GM18505 (cell line): Measurements from ENCODE around the gene COQ5.

Experiments
- ATAC-seq: cut with Tn5 transposase; IDR thresholded peaks from one replicate; pipeline ENCODE4 v1.9.1; 2021; ENCODE audit not compliant: unreplicated experiment
- POLR2A ChIP-seq: IDR thresholded peaks from 4 replicates; pipeline ENCODE4 v1.6.1; 2011; ENCODE audit warnings: borderline replicate concordance; ENCODE audit not compliant: insufficient read depth, insufficient read length; ENCODE audit errors: extremely low read depth

Gene COQ5

DNA sequence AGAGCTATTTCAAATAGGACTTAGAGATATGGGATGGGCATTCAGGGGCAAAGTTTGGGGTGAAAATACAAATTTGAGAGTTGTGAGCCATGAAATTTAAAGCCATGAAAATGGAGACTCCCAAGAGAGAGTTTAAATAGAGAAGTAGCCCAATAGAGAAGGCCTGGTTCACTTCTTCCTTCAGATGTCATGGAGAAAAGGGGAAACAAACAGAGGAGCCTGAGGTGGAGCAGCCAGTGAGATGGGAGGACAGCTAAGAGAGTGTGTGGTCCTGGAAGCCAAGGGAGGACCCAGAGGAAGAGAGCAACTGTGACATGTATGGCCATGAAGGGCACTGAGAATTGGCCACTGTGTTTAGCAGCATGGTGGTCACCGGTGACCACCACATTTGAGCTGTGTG is 45.3 kb downstream of the COQ5 start:
- TF ChIP-seq POLR2A = no peak
- no peak for ATAC-seq

- no peak for TF ChIP-seq POLR2A
- ATAC-seq = no peak
Observed at GRCh38 chr12:120481022-120481767, 47.8 kb downstream of the COQ5 start.

- ATAC-seq = no peak
- no peak for TF ChIP-seq POLR2A
Observed at GRCh38 chr12:120480211-120480610, 48.7 kb downstream of the COQ5 start.

DNA sequence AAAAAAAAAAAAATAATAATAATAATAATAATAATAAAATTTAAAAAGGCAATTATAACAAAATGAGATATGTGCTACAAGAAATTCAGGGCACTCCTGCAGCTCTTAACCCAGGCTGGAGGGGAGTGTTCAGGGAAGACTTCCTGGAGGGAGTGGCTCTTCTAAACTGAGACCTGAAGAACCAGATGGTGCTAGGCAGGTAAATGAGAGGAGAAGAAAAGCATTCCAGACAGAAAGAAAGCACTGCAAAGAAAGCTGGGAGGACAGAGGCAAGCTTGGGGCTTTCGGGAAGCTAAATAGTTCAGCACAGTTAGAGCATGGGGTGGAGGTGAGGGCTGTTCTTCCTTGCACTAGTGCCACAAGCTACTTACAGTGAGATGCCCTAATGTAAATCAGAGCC is 49.5 kb downstream of the COQ5 start:
- no peak for TF ChIP-seq POLR2A
- ATAC-seq = no peak

DNA sequence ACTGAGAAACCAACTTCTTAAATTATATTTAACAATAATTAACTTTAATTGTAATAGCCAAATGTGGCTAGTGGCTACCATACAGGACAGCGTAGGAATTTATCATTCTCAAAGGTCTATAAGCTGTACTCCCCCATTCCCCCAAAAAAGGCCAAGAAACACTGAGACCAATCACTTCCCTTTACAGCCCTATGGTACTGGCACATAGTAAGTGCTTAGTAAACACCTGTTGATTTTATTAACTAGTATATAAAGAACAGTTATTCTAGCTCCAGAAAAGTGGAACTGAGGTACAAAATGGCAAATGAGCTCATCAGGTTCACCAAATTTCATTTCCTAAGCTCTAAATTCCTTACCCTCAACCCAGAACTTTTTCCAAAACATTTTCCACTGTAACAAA is 53.3 kb downstream of the COQ5 start:
- no peak for ATAC-seq
- no peak for TF ChIP-seq POLR2A

GRCh38 chr12:120474616-120474960 is 54.4 kb downstream of the COQ5 start:
- TF ChIP-seq POLR2A = no peak
- ATAC-seq = no peak

- ATAC-seq = no peak
Observed at GRCh38 chr12:120473807-120474615, 54.9 kb downstream of the COQ5 start.

GRCh38 chr12:120472521-120472920 is 56.4 kb downstream of the COQ5 start:
- no peak for ATAC-seq
- no peak for TF ChIP-seq POLR2A

More at GRCh38 chr12:120473807-120474615, 54.9 kb downstream of the COQ5 start:
- no peak for TF ChIP-seq POLR2A

- ATAC-seq = peak; percentile 9
- TF ChIP-seq POLR2A = no peak
Observed at GRCh38 chr12:120470150-120470784, 58.7 kb downstream of the COQ5 start.

DNA sequence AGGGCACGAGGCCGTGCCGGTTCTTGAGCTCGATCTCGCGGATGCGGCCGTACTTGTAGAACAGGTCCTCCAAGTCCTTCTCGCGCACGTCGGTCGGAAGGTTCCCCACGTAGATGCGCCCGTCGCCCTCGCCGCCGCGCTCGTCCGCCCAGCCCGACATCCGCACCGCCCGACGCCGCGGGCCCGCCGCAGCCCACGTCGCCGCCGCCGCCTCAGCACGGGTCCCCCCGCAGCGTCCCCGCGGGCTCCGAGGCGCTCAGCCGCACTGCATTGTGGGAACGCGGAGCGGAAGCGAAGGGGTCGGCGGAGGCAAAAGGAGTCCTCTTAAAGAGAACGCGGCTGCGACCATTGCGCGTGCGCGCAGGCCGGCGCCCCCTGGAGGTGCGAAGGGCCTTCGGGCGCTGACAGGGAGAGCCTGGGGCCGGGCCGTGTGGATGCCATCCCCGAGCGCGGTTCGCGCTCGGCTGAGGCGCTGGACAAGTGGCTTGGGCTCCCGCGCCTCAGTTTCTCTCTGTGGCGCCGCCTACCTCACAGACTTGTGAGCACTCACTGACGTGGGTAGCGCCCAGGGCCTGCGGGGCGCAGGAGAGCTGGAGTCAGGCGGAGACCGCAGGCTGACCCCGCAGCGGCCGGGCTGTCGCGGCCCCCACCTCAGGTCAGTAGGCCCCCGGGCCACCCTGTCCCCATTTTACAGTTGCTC is 59.4 kb downstream of the COQ5 start, which contains the start of gene SRSF9:
SRSF9 (minus strand) TSS at position 299 of the 700 bp plus-strand sequence; CDS start at position 160, 139 bp downstream.
- peak; percentile 90 for ATAC-seq
- TF ChIP-seq POLR2A = peak; percentile 89

- peak; percentile 30 for ATAC-seq
- TF ChIP-seq POLR2A = no peak
Observed at GRCh38 chr12:120468821-120469449, 60.0 kb downstream of the COQ5 start.

DNA sequence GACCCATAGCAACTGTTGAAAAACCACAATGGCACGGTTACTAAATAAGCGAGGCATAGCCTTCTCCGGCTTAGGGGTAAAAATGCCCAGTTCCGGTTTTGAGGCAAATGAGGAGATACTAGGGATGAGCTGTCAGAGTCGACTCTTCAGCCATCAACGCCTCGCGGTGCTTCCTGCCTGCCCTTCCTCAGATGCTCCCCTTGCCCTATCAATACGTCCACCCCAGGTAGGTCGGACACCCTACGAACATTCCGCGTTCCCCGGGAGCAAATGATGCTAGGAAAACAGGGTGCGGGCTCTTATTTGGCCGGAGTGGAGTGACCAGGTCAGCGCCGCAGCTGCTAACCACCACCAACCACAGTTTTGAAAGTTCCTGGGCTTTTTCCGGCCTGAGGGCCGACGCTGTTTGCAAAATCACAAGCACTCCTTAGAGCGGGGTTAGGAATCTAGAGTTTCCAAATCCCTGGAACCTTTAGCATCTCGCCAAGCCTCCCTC is 60.6 kb downstream of the COQ5 start:
- TF ChIP-seq POLR2A = no peak
- no peak for ATAC-seq
